ENCODE measurements around the gene ZNF136.

Gene ZNF136

DNA sequence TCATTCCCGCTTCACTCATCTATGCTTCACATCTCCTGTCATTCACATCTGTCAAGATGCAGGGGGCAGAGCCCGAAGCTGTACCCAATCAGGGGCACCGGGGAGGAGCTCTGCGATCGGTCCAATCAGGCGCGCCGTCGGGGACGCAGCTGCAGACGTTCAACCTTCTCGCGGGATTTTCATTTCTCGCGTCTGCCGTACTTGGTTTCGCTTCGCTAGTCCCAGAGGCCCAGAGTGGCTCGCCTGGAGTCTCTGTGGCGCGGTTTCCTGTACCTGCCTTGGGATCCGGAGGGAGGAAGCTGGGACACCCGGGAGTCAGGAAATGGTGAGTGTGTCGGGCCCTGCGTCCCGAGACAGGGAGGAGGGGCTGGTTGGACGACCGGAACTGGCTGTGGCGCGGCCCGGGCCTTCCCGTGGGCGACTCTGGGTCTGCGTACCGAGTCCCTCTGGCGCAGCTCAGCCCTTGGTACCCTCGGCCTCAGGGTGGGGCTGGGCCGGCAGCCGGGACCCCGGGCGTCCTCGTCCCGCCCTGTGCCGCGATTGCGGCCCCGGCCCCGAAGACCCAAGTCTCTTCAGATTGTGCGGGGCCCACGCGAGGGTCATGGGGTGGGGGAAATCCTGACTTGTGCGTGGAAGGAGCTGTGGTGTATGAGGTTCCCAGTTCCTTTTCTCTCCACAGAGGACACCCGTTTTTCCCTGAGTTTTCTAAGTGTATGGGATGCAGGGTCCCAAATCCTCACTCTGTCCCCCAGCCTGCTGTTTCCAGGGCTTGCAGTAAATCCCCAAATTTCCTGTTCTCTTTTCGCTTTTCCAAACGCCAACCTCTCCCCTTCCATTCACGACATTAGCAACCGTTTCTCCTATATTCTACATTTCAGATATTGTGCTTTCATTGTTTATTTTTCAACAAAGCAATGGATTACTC lies at the start of gene ZNF136:
TSS of gene ZNF136 (plus strand) at position 215 of the 925 bp plus-strand sequence. CDS start at position 323, 108 bp downstream.
- ATAC-seq = peak; percentile 99
- Mint-ChIP-seq H3K4me3 (peak within 1 kb of the TSS; percentile 100), H3K27me3 (no peaks in the 10 kb centered on the region), H3K36me3 (ENCODE audit: low read depth) (peaks cover 18% of the 10 kb centered on the region), H3K27ac (peak within 1 kb of the TSS; percentile 99), H3K9me3 (no peaks in the 10 kb centered on the region), H3K4me1 (peaks cover 49% of the 10 kb centered on the region)
- peak; percentile 90 for DNase-seq

- H3K4me1 Mint-ChIP-seq = peaks cover 21% of the 10 kb centered on the region
- H3K4me3 Mint-ChIP-seq = no peak overlapping the region
- H3K36me3 Mint-ChIP-seq (ENCODE audit: low read depth) = peaks cover 54% of the 10 kb centered on the region
- H3K9me3 Mint-ChIP-seq = peaks cover 31% of the 10 kb centered on the region
- no peak for ATAC-seq
- no peak overlapping the region for H3K27ac Mint-ChIP-seq
- H3K27me3 Mint-ChIP-seq = no peaks in the 10 kb centered on the region
- DNase-seq = no peak
These were observed 49.8 kb upstream of the ZNF136 start for GRCh38 chr19:12113121-12113520.

- H3K27ac Mint-ChIP-seq = no peak overlapping the region
- no peak for DNase-seq
- H3K4me3 Mint-ChIP-seq = no peak overlapping the region
- H3K36me3 Mint-ChIP-seq (ENCODE audit: low read depth) = peaks cover 29% of the 10 kb centered on the region
- H3K27me3 Mint-ChIP-seq = no peaks in the 10 kb centered on the region
- ATAC-seq = no peak
- peaks cover 17% of the 10 kb centered on the region for H3K9me3 Mint-ChIP-seq
- peaks cover 14% of the 10 kb centered on the region for H3K4me1 Mint-ChIP-seq
These were observed 45.5 kb upstream of the ZNF136 start for GRCh38 chr19:12117201-12117970.

DNA sequence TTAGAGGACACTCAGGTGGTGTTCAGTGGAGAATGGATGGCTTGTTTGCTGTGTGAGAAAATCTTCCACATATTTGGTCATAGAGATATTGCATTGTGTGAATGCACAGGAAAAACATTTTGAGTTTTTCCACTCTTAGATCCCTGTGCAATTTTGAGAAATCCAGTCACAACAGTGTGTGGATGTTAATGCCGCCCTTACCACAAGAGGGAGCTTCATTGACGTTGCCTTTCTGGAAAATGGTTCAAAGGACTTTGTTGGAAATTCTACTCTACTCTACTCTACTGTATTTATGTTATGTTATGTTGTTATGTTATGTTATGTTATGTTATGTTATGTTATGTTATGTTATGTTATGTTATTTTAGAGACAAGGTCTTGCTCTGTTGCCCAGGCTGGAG lies 36.2 kb upstream of the ZNF136 start:
- Mint-ChIP-seq H3K27me3 (no peaks in the 10 kb centered on the region), H3K36me3 (ENCODE audit: low read depth) (peaks cover 11% of the 10 kb centered on the region), H3K9me3 (peaks cover 9% of the 10 kb centered on the region), H3K27ac (no peak overlapping the region), H3K4me1 (no peaks in the 10 kb centered on the region), H3K4me3 (no peak overlapping the region)
- DNase-seq = peak; percentile 7
- ATAC-seq = no peak

DNA sequence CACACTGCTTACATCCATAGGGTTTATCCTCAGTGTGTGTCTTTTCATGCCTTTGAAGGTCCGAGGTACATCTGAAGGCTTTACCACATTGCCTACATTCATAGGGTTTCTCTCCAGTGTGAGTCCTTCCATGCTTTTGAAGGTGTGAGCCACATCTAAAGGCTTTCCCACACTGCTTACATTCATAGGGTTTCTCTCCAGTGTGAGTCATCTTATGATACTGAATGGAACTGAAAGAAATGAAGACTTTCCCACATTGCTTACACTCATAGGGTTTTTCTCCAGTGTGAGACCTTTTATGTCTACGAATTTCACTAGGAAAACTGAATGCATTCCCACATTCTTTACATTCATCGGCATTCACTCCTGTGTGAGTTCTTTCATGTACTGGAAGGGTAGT lies 29.8 kb upstream of the ZNF136 start:
- peaks cover 30% of the 10 kb centered on the region for H3K9me3 Mint-ChIP-seq
- no peak overlapping the region for H3K4me3 Mint-ChIP-seq
- no peaks in the 10 kb centered on the region for H3K27me3 Mint-ChIP-seq
- no peak for ATAC-seq
- no peak for DNase-seq
- H3K36me3 Mint-ChIP-seq (ENCODE audit: low read depth) = peaks cover 59% of the 10 kb centered on the region
- H3K27ac Mint-ChIP-seq = no peak overlapping the region
- peaks cover 9% of the 10 kb centered on the region for H3K4me1 Mint-ChIP-seq

GRCh38 chr19:12137221-12137940 lies 25.5 kb upstream of the ZNF136 start:
- ATAC-seq = peak; percentile 38
- Mint-ChIP-seq H3K4me3 (no peak overlapping the region), H3K9me3 (peaks cover 14% of the 10 kb centered on the region), H3K4me1 (peaks cover 38% of the 10 kb centered on the region), H3K36me3 (ENCODE audit: low read depth) (peaks cover 42% of the 10 kb centered on the region), H3K27me3 (no peaks in the 10 kb centered on the region), H3K27ac (no peak overlapping the region)
- peak; percentile 20 for DNase-seq

GRCh38 chr19:12139269-12139668 lies 23.6 kb upstream of the ZNF136 start:
- ATAC-seq (no peak), DNase-seq (no peak)
- H3K4me1 Mint-ChIP-seq = peaks cover 38% of the 10 kb centered on the region
- H3K27ac Mint-ChIP-seq = no peak overlapping the region
- H3K9me3 Mint-ChIP-seq = peaks cover 4% of the 10 kb centered on the region
- H3K36me3 Mint-ChIP-seq (ENCODE audit: low read depth) = peaks cover 23% of the 10 kb centered on the region
- H3K4me3 Mint-ChIP-seq = peak overlapping the region; percentile 90
- no peaks in the 10 kb centered on the region for H3K27me3 Mint-ChIP-seq

- Mint-ChIP-seq H3K4me1 (peaks cover 38% of the 10 kb centered on the region), H3K27me3 (no peaks in the 10 kb centered on the region), H3K4me3 (peak within 1 kb of the TSS; percentile 90), H3K36me3 (ENCODE audit: low read depth) (peaks cover 18% of the 10 kb centered on the region), H3K9me3 (peaks cover 5% of the 10 kb centered on the region), H3K27ac (peak within 1 kb of the TSS; percentile 46)
- DNase-seq = peak; percentile 93
- ATAC-seq = peak; percentile 89
These were observed 22.9 kb upstream of the ZNF136 start, which contains the start of gene ZNF20 for GRCh38 chr19:12139885-12140544. TSS of gene ZNF20 (minus strand) at chr19:12140350. CDS start at chr19:12140182, 168 bp downstream.

DNA sequence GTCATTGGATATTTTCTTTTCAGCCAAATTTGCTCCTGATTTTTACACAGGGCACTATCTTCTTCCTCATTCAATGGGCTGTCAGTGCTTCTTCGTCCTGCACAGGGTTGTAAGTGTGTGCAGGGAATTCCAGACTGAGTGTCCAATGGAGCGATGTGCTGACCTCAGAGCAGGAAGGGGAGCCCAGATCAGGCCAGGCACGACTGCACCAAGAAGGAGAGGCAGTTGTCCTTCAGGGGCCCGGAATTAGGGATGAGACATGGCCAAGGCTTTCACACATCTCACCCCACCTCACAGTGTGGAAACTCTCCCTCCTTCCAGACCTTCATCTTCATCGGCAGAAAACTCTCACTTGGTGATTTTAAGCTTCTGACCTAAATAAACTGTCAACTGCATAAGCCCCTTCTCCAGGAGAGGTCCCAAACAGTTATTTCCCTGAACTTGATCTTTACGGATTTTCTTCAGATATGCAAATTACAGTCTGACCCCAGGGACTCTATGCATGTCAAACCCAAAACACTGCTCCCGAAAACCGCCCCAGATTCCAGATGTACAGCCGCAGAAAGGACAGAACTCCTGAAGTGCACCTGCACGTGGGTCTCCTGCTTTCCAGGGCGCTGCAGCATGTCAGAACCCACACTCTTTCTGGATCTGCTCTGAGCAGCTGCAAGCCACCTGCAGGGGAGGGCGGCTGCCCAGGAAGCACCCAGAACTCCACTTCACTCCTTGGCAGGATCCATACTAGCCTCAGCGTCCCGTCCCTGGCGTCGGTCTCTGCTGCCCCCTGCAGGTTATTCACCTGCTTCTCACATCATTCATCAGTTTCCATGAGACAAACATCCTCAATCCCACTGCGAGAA lies 22.1 kb upstream of the ZNF136 start:
- DNase-seq = peak; percentile 88
- peak overlapping the region; percentile 90 for H3K4me3 Mint-ChIP-seq
- peaks cover 8% of the 10 kb centered on the region for H3K9me3 Mint-ChIP-seq
- H3K36me3 Mint-ChIP-seq (ENCODE audit: low read depth) = peaks cover 20% of the 10 kb centered on the region
- no peak overlapping the region for H3K27ac Mint-ChIP-seq
- no peaks in the 10 kb centered on the region for H3K27me3 Mint-ChIP-seq
- ATAC-seq = peak; percentile 73
- peaks cover 38% of the 10 kb centered on the region for H3K4me1 Mint-ChIP-seq

DNA sequence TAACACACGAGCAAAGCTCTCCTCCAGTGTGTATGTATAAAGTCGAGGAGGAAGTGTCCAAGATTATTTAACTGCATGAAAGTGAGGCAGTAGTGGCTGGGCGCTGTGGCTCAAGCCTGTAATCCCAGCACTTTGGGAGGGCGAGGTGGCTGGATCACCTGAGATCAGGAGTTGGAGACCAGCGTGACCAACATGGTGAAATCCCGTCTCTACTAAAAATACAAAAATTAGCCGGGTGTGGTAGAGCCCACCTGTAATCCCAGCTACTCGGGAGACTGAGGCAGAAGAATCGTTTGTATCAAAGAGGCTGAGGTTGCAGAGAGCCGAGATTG lies 21.5 kb upstream of the ZNF136 start:
- Mint-ChIP-seq H3K4me1 (peaks cover 38% of the 10 kb centered on the region), H3K9me3 (peaks cover 12% of the 10 kb centered on the region), H3K27ac (no peak overlapping the region), H3K27me3 (no peaks in the 10 kb centered on the region), H3K36me3 (ENCODE audit: low read depth) (peaks cover 24% of the 10 kb centered on the region), H3K4me3 (peak overlapping the region; percentile 90)
- DNase-seq (no peak), ATAC-seq (no peak)

DNA sequence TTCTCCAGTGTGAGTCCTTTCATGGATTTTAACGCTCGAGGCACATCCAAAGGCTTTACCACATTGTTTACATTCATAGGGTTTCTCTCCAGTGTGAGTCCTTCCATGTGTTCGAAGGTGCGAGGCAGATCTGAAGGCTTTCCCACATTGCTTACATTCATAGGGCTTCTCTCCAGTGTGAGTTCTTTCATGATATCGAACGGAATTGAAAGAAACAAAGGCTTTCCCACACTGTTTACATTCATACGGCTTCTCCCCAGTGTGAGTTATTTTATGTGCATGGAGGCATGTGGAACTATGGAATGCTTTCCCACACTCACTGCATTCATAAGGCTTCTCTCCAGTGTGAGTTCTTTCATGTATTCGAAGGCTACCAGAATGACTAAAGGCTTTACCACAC lies 17.5 kb upstream of the ZNF136 start:
- Mint-ChIP-seq H3K27me3 (no peaks in the 10 kb centered on the region), H3K9me3 (peaks cover 18% of the 10 kb centered on the region), H3K4me3 (no peak overlapping the region), H3K36me3 (ENCODE audit: low read depth) (peaks cover 30% of the 10 kb centered on the region), H3K27ac (no peak overlapping the region), H3K4me1 (peaks cover 10% of the 10 kb centered on the region)
- ATAC-seq = no peak
- no peak for DNase-seq

- Mint-ChIP-seq H3K4me1 (peaks cover 12% of the 10 kb centered on the region), H3K27me3 (peaks cover 4% of the 10 kb centered on the region), H3K36me3 (ENCODE audit: low read depth) (peaks cover 5% of the 10 kb centered on the region), H3K4me3 (peak overlapping the region; percentile 84), H3K27ac (no peak overlapping the region), H3K9me3 (no peaks in the 10 kb centered on the region)
- no peak for DNase-seq
- no peak for ATAC-seq
These were observed 7.5 kb upstream of the ZNF136 start for GRCh38 chr19:12155324-12155860.

Data from activated naive CD8-positive, alpha-beta T cell treated with anti-CD3 and anti-CD28 coated beads, Interleukin-2, amount 50 U/mL, for 24 hours (primary cell).